ENCODE results near the gene DNAH1. TPM values are rescaled to one million over a fixed set of nuclear protein-coding genes. Genes with fewer than 3 reads are reported as not detected.
A peak's percentile ranks its signal among the peaks of the same experiment; 100 is the strongest.
"Not testable (repeated sequence)": the region's sequence is repeated elsewhere in the genome, so short reads cannot be mapped to it uniquely, and the experiment has no call there.

Gene DNAH1
- total RNA-seq (2014; rRNA removed; shearing (Covaris generic); ENCODE audit: low replicate concordance) = 1.0 and 2.7 TPM in 2 replicates

DNA sequence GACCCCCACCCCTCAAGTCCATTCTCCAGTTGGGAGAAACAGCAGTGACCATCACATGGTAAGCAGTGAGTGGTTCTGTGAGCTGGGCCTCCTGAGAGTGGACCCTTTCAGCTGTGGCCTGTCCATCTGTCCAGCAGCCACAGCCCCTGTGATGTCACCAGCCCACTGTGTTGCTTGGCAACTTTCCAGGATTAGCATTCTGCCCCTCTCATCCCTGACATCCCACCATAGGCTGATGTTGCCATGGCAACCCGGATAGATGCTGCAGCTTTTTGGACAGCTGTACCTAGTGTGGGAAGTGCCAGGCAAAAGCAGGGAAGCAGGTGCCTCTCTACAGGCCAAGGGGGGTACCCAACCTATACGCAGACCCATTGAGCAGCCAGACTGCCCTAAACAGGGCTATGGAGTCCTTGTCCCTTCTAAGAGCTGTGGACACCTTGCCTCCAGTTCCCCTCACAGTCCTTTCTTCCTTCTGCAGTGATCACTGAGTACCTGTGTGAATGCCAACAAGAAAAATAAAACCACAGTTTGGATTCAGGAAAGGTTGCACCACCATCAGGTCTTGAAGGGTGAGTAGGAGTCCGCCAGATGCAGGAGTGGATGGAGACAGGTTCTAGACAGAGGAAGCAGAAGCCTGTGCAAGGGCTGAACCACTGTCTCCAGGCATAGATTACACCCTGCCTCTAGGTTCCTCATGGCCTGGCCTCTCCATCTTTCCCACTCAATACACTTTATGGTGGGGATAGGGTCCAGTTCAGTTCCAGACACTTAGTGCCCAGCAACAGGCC, at the start of gene DNAH1:
Gene DNAH1, plus strand, starts transcription at position 343 of the 788 bp plus-strand sequence. CDS start 6,124 bp downstream, outside the sequence.
- in situ Hi-C loops (cut with HindIII; ENCODE audit: low pct_unique_long_range_greater_than_20kb, low sequenced_read_pairs) = no loop called here
- DNase-seq (ENCODE audit: low read depth) = no peak

DNA sequence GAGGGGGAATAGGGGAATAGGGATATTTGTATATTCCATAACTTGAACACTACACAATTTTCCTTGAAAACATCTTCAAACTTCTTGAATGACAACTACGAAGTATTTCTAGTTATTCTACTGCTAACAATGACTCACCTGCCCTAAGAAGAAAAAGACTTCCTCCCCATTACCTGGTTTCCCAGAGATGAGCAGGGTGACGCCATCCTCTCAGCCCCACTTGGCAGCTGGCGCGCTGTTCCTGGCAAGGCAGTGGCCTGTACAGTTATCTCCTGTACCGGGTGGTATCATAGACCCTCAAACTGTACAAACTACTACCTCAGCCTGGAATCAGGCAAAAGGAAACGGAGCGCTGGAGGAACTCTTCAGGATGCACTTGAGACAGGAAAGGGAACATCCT, 48.1 kb upstream of the DNAH1 start:
- in situ Hi-C loops (cut with HindIII; ENCODE audit: low pct_unique_long_range_greater_than_20kb, low sequenced_read_pairs) = no loop called here
- DNase-seq (ENCODE audit: low read depth) = no peak

DNA sequence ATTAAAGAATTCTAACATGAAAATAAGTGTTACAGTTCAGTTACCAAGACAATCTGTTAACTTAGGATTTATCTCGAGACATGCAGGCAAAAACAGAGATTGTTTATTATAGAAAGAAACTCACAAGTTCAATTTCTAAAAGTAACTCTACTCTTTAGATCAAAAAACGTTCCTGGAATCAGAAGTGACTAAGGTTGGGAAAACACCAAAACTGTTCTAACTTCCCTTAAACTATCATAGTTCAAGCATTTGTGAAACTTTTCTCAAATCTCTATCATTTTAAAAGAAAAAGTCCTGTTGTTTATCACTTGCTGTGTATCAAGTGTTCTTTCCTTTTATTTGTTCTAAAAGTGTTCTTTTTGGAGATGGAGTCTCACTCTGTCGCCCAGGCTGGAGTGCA, 46.3 kb upstream of the DNAH1 start:
- DNase-seq (ENCODE audit: low read depth) = no peak
- in situ Hi-C loops (cut with HindIII; ENCODE audit: low pct_unique_long_range_greater_than_20kb, low sequenced_read_pairs) = no loop called here

DNA sequence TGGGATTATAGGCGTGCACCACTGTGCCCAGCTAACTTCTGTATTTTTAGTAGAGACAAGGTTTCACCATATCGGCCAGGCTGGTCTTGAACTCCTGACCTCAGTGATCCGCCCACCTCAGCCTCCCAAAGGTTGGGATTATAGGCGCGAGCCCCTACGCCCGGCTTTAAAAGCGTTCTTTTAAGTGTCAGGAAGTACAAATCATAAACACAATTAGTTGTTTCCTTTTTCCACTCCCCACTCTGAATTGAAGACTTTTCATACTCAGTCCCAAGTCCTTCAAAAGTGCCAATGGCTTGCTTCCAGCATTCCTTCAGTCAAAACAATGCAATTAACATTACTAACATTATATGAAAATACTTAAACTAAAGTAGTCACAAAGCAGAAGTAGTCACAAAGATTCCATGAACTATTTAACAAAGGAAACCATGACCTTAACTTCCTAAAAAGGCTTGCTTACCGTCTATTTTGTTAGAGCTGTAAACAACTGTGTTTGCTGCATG, 45.8 kb upstream of the DNAH1 start:
- in situ Hi-C loops (cut with HindIII; ENCODE audit: low pct_unique_long_range_greater_than_20kb, low sequenced_read_pairs) = no loop called here
- DNase-seq (ENCODE audit: low read depth) = no peak

DNA sequence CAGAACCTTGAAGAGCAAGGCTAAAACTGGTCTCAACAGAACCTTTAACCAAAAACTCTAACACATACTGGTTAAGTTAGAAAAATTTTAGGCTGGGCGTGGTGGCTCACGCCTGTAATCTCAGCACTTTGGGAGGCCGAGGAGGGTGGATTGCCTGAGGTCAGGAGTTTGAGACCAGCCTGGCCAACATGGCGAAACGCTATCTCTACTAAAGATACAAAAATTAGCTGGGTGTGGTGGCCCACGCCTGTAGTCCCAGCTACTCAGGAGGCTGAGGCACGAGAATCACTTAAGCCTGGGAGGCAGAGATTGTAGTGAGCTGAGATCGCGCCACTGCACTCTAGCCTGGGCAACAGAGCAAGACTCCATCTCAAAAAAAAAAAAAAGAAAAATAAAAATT, 43.9 kb upstream of the DNAH1 start:
- DNase-seq (ENCODE audit: low read depth); in situ Hi-C loops (cut with HindIII; ENCODE audit: low pct_unique_long_range_greater_than_20kb, low sequenced_read_pairs): not testable (repeated sequence)

DNA sequence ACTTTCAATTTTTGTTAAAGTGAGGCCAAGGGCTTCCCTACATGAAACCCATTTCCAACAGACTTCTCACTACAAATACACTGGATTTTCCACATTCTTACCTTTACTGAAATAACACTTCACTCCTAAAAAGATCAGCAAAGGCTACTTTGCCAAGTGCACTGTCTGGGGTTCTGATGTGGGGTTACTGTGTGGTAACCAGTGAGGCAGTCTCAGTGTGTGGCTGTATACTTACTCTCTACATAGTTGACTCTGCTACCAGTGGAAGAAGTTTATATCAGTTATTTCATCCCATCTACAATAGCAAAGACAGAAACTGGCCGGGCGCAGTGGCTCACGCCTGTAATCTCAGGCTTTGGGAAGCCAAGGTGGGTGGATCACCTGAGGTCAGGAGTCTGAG, 43.3 kb upstream of the DNAH1 start:
- in situ Hi-C loops (cut with HindIII; ENCODE audit: low pct_unique_long_range_greater_than_20kb, low sequenced_read_pairs) = no loop called here
- no peak for DNase-seq (ENCODE audit: low read depth)

DNA sequence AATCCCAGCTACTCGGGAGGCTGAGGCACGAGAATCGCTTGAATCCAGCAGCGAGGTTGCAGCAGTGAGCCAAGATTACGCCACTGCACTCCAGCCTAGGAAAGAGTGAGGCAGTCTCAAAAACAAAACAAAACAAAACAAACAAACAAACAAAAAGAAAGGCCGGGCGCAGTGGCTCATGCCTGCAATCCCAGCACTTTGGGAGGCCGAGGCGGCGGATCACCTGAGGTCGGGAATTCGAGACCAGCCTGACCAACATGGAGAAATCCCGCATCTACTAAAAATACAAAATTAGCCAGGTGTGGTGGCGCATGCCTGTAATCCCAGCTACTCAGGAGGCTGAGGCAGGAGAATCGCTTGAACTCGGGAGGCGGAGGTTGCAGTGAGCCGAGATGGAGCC, 41.3 kb upstream of the DNAH1 start:
- in situ Hi-C loops (cut with HindIII; ENCODE audit: low pct_unique_long_range_greater_than_20kb, low sequenced_read_pairs); DNase-seq (ENCODE audit: low read depth): not testable (repeated sequence)

DNA sequence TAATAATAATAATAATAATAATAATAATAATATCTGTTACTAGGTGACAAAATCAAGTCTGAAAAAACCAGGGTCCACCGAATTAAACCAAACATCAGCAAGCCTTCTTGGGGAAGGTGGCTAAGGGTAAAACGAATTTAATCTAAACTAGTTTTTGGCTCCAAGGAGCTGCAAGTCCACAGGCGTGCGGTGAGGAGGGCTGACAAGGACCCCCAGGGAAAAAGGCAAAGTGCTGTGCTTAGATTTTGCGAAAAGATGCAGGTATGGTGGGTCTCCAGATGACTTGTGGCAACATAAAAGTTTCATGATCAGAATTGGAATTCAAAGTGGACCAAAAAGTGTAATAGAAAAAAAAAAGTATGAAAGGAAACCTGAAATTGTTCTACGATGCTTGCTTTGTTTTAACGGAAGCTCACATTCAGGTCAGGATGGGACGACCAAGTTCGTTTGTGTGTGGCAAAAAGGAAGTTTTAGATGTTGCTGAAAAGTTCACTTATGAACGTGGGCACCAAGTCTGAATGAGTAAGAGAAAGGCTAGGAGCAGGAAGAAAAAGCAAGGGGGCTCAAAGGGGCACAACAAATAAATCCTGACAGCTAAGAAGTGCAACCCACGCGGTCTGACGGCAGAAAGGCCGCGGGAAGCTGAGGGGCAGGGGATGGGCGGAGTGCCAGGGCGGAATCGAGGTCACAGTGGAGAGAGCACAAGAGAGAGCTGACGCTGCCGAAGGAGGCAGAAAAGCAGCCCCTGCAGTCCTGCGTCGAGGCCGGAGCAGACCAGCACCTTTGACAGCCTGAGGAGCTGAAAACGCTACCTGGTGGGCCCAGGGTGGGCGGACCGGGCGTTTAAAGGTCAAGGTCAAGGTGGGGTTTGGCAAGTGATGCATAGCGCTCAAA, 38.8 kb upstream of the DNAH1 start:
- no peak for DNase-seq (ENCODE audit: low read depth)
- in situ Hi-C loops (cut with HindIII; ENCODE audit: low pct_unique_long_range_greater_than_20kb, low sequenced_read_pairs) = no loop called here

DNA sequence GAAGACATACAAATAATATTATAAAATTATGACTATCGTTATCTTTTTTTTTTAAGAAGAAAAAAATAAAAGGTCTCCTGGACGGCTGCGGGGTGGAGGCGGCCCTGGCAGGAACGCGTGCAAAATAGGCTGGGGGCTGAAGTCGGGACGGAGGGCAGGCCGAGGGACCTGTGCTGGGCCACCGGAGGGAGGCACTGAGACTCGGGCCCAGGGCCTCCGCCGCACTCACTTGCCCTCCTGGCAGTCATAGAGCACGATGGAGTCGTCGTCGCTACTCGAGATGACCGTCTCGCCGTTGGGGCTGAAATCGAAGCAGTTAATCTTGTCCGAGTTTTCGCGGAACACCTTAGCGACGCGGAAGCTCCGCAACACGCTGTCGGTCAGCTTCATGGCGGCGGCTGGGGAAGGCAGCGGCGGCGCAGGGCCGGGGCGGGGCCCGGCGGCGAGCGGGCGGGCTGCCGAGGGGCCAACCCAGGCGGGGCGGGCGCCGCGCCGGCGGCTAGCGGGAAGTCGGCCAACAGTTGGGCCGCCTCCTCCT, 38.1 kb upstream of the DNAH1 start:
- DNase-seq (ENCODE audit: low read depth) = peak; percentile 78
- in situ Hi-C loops (cut with HindIII; ENCODE audit: low pct_unique_long_range_greater_than_20kb, low sequenced_read_pairs) = no loop called here

DNA sequence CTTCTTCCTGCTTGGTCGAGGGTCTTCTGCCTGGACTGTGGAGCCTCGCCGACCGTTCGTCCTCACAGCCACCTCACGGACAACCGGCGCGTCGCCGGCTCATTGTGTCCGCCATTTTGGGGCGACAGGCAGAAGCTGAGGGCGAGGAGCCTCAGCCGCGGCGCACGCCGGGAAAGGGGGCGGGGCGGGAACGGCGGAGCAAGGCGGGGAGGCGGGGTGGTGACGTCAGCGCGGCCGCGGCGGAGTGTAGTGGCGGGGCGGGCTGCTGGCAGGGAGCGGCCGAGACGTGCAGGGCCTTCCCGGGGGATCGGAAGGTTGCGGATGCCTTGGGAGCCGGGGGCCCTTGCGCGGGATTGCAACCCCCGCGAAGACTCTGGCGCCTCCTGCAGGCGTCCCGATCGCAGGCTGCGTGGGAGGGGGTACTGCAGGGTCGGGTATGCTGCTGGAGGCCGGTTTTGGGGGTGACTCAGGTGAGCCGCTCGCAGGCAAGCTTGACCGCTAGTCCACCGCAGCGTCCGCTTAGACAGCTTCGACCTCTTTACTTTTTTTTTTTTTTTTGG, 37.5 kb upstream of the DNAH1 start, which contains the start of gene WDR82:
Gene WDR82, minus strand, starts transcription at position 140 of the 560 bp plus-strand sequence. CDS start 288 bp downstream, outside the sequence.
- in situ Hi-C loops (cut with HindIII; ENCODE audit: low pct_unique_long_range_greater_than_20kb, low sequenced_read_pairs) = no loop called here
- peak; percentile 79 for DNase-seq (ENCODE audit: low read depth)

DNA sequence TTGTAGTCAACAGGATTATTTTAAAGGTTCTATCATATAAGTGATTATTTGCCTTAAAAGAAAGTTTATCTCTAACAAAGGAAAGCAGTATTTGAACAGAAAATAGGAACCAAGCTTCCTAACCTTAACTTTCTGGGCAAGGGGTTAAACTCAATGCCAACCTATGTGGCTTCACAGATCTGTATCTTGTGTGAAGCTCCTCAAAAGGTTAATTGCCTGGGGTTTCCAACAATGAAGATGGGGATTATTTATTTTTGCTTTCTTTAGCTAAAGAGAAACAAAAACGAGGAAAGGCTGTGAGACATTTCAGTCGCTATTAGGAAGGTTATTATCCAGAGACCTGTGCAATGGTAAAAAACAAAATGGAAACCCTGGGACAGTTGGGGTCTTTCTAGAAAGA, 36.5 kb upstream of the DNAH1 start:
- DNase-seq (ENCODE audit: low read depth) = no peak
- in situ Hi-C loops (cut with HindIII; ENCODE audit: low pct_unique_long_range_greater_than_20kb, low sequenced_read_pairs) = no loop called here

DNA sequence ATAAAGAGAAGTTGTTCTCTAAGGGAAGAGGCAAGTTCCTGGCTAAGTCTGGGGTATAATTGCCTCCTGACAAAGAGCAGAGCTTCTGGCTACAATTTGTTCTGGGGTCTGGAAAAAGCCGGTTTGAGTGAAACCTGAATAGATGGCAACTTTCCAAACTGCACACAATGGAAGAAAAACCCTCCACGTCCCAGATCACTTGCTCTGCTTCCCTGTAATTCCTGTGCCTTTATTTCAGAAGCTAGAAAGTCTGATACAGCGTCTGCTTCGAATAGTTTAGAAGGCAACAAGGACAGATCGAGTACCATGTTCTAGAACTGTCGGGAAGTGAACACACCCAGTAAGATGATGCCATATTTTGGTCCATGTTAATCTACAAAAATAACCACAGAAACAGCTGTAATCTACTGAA, 36.1 kb upstream of the DNAH1 start:
- no peak for DNase-seq (ENCODE audit: low read depth)
- in situ Hi-C loops (cut with HindIII; ENCODE audit: low pct_unique_long_range_greater_than_20kb, low sequenced_read_pairs) = no loop called here

DNA sequence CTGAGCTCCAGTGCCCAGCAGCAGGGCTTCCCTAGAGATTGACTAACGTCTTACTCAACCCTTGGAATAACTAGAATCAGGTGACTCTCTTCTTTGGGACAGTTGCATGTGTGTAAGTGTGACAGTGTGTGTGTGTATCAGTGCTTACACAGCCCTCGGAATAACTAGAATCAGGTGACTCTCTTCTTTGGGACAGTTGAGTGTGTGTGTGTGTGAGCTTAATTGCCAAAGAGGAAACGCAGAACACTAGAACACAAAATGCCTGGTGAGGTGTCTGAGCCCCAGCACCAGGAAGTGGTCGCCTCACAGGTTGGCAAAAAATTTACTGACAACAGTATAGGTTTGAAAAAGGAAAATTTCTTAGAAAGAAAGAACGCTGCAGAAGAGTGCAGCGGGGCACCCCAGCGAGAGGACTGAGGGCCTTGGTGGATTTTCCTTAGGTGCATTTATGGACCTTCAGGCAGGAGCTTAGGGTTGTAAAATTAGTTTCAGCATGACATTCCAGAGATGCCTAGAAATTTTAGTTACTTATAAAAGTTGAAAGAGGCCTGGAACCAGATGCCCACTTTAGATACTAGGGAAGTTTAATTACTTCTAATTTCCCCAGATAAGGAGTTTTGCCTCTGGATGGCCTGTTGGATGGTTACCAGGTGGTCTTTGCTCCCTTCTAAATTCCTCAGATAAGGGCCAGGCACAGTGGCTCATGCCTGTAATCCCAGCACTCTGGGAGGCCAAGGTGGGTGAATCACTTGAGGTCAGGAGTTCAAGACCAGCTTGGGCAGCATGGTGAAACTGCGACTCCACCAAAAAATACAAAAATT, 33.9 kb upstream of the DNAH1 start:
- in situ Hi-C loops (cut with HindIII; ENCODE audit: low pct_unique_long_range_greater_than_20kb, low sequenced_read_pairs) = no loop called here
- peak; percentile 63 for DNase-seq (ENCODE audit: low read depth)

DNA sequence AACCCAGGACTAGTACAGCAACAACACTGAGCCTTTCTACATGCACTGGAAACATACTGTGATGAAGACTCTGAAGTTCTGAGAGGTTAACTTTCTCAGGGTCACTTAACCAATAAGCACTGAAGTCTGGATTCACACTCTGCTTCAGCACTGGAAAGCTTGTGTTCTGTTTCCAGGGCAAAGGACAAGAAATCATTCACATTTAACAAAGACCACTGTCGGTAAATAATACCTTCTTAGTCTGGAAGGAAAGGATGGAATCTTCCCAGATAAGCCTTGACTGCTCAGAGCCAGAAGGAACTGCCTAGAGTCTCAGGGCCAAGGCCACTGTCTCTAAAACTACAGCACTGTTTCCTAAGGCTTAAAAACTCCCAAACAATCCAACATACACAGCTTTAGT, 32.8 kb upstream of the DNAH1 start:
- DNase-seq (ENCODE audit: low read depth) = no peak
- in situ Hi-C loops (cut with HindIII; ENCODE audit: low pct_unique_long_range_greater_than_20kb, low sequenced_read_pairs) = no loop called here

DNA sequence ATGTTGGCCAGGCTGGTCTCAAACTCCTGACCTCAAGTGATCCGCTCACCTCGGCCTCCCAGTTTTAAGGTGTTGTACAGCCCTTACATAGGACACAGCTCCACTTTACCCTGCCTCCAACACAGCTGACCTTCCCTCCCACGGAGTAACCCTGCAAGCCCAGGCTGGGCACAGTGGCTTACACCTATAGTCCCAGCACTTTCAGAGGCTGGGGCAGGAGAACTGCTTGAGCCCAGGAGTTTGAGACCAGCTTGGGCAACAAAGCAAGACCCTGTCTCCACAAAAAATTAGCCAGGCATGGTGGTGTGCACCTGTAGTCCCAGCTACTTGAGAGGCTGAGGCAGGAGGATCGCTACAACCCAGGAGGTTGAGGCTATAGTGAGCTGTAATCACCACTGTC, 32.1 kb upstream of the DNAH1 start:
- in situ Hi-C loops (cut with HindIII; ENCODE audit: low pct_unique_long_range_greater_than_20kb, low sequenced_read_pairs); DNase-seq (ENCODE audit: low read depth): not testable (repeated sequence)

DNA sequence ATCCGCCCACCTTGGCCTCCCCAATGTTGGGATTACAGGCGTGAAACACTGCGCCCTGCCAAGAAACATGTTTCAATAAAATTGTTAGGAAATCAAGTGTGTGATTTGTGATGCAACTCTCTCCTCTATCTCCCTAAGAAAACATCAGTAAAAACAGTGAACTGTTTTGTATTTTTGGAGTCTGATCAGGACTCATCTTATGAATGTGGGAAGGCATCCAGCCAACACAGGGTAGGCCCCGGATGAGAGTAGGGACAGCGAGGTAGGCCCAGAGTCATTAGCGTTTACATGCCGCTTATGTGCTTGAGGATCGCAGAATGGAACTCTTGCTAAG, 29.4 kb upstream of the DNAH1 start:
- in situ Hi-C loops (cut with HindIII; ENCODE audit: low pct_unique_long_range_greater_than_20kb, low sequenced_read_pairs) = no loop called here
- peak; percentile 78 for DNase-seq (ENCODE audit: low read depth)

DNA sequence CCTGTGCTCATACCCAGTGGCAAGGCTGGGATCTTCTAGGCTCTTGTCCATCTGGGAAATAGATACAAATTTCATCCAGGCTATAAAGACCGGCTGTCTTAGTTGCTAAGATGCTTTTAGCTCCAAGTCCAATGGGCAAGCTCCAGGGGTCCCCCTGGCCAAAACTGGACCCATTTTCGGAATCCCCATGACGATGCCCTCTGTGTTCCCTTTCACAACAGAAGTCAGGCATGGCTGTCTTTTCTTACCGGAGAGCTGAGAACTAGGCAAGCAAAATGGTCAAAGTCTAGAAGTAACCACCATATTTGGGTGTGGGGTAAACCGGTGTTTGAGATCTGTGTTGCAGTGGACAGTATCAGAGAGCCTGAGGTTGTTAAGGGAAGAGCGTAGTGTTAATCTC, 27.4 kb upstream of the DNAH1 start:
- no peak for DNase-seq (ENCODE audit: low read depth)
- in situ Hi-C loops (cut with HindIII; ENCODE audit: low pct_unique_long_range_greater_than_20kb, low sequenced_read_pairs) = no loop called here

DNA sequence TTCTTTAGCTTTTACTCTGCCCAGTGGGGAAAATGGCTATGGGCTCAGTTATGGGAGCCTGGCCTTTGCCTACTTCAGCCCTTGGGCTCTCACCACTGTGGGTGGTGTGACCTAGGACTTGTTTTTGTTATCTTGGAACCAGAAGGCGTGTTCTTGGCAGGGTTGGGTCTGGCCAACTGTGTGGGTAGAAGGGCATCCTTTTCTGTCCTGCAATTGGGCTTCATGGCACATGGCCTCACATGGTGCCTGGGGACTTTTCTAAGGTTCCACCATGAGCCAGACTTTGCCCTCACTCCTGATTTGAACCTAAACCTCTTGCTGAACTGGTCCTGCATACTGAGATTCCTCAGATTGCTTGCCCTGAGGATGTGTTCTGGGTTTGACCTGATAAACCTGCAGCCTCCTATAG, 26.8 kb upstream of the DNAH1 start:
- in situ Hi-C loops (cut with HindIII; ENCODE audit: low pct_unique_long_range_greater_than_20kb, low sequenced_read_pairs) = no loop called here

More for the DNA sequence above, 26.8 kb upstream of the DNAH1 start:
- no peak for DNase-seq (ENCODE audit: low read depth)
